Measurements from ENCODE around the gene CDKN2B. TPM values are rescaled to one million over a fixed set of nuclear protein-coding genes. Genes with fewer than 3 reads are reported as not detected.

Gene CDKN2B
- total and polyA plus RNA-seq, 2 of the 13 experiments (the other 11 are each of a cell fraction or from before 2014, with no cell fraction given), result 1.4 to 1.5 TPM

- no peak for TF ChIP-seq ZNF318 (CRISPR knock-in tag; IDR thresholded peaks at IDR 0.05)
- TF ChIP-seq HMGXB4 (CRISPR knock-in tag; IDR thresholded peaks at IDR 0.05; ENCODE audit: borderline replicate concordance in 1 of 2, low read depth in 1 of 2), result no peak
- TF ChIP-seq SRSF4 (IDR thresholded peaks at IDR 0.05; ENCODE audit: low read depth, low read length, poor library complexity, severe bottlenecking), result no peak
- peak; percentile 83; the same call in 1 of the 2 replicates for TF ChIP-seq PRDM10 (CRISPR knock-in tag; IDR thresholded peaks at IDR 0.05; ENCODE audit: low read depth)
- TF ChIP-seq HNF4G (IDR thresholded peaks at IDR 0.05; ENCODE audit: borderline replicate concordance, low read depth, low read length), result no peak
- no peak for TF ChIP-seq HNF4G (CRISPR knock-in tag; IDR thresholded peaks at IDR 0.05; ENCODE audit: borderline replicate concordance, low read depth)
- no peak for TF ChIP-seq SRY (CRISPR knock-in tag; IDR thresholded peaks at IDR 0.05)
- no peak for TF ChIP-seq SMYD3 (CRISPR knock-in tag; IDR thresholded peaks at IDR 0.05)
- TF ChIP-seq REST (IDR thresholded peaks at IDR 0.05; ENCODE audit: borderline replicate concordance in 1 of 2, low read depth in 1 of 2, low read length in 2 of 2), result no peak
Observed at GRCh38 chr9:21974722-21975409, 34.2 kb downstream of the CDKN2B start (continued).
